ENCODE results near the gene PALS2.
A peak's percentile ranks its signal among the peaks of the same experiment; 100 is the strongest.

PALS2 gene

DNA sequence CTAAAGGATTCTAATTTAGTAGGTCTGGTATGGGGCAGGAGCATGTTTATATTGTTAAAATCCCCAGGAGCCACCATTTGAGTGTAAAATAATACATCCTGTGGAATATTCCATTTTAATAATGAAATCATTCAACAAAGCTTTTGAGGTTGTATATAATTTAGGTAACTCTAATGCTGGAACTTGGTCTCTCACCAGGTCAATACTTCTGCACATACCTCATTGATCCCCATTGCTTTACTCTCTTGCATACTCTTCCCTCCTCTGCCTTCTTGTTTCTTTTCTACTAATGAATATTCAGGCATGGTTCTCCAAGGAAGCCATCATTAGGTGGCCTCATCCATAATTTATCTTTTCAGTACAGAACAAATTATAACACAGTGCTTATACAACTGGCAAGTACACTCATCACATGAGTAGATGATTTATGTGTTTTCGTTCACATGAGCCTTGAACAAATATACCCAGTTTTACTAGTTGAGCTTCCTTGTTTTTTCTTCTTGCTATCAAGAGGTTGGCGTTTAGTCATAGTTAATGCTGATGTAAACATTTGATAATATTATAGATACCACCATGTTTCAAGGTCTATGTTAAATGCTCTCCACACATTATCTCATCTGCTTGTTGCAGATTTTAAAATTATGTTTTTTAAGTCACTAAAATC is 7.2 kb downstream of the PALS2 start:
- H3K4me3 ChIP-seq (ENCODE audit: low read depth, low read length), result no peak overlapping the region
- no peak for DNase-seq (ENCODE audit: low read depth)

GRCh38 chr7:24582166-24582565 is 8.9 kb downstream of the PALS2 start:
- H3K4me3 ChIP-seq (ENCODE audit: low read depth, low read length), result no peak overlapping the region
- DNase-seq (ENCODE audit: low read depth), result no peak

GRCh38 chr7:24587853-24588252 is 14.6 kb downstream of the PALS2 start:
- DNase-seq (ENCODE audit: low read depth), result no peak
- H3K4me3 ChIP-seq (ENCODE audit: low read depth, low read length), result no peak overlapping the region

DNA sequence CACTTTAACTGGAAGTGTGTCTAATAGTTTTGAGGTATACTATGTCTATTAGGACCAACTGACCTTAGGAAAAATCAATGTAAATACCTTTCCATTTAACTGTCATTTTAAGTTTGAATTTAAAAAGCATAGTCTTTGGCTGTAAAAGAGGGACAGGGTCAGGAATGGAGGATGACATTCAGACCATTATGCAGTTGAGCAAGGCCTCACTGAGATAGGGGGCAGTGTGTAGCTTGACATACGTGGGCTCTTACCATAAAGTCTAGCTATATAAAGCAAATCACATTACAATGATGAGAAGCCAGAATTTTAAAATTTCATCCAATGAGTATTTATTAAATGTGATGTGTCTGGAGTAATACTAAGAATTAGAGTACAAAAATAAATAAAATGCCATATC is 17.9 kb downstream of the PALS2 start:
- H3K4me3 ChIP-seq (ENCODE audit: low read depth, low read length), result no peak overlapping the region
- no peak for DNase-seq (ENCODE audit: low read depth)

- H3K4me3 ChIP-seq (ENCODE audit: low read depth, low read length), result no peak overlapping the region
- DNase-seq (ENCODE audit: low read depth), result no peak
These were observed 22.6 kb downstream of the PALS2 start for GRCh38 chr7:24595671-24596418.

DNA sequence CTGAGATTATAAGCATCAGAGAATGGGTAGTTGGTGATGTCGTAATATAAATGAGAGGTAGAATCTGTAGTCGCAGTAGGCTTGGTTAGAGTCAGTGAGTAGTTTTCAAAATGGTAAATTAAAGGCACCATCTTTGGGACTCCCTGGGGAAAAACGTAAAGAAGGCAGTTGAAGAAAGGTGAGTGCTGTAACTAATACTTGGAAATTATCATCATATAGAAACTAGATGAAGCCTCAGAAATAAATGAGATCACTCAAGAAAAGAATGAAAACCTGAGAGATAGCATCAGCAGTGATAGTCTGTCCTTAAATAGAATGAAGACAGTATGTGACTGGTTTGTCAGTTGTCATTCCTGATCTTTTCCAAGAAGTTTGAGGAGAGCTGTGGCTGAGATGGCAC is 23.8 kb downstream of the PALS2 start:
- H3K4me3 ChIP-seq (ENCODE audit: low read depth, low read length), result no peak overlapping the region
- DNase-seq (ENCODE audit: low read depth), result no peak

DNA sequence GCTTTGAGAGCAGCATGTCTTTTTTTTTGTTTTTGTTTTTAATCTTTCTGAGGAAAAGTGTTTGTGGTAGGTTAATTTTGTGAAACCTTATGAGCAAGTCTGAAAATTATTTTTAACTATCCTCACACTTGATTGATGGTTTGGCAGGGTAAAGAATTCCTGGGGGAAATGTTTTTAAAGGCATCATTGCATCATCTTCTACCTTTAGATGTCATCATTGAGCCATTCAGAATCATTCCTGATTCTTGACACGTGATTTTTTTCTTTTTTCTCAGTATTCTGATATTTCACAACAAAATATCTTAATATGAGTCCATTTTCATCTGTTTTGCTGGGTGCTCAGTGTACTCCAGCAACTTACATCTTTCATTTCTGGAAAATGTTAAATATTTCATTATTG is 28.3 kb downstream of the PALS2 start:
- peak; percentile 4 for DNase-seq (ENCODE audit: low read depth)
- H3K4me3 ChIP-seq (ENCODE audit: low read depth, low read length), result no peak overlapping the region

DNA sequence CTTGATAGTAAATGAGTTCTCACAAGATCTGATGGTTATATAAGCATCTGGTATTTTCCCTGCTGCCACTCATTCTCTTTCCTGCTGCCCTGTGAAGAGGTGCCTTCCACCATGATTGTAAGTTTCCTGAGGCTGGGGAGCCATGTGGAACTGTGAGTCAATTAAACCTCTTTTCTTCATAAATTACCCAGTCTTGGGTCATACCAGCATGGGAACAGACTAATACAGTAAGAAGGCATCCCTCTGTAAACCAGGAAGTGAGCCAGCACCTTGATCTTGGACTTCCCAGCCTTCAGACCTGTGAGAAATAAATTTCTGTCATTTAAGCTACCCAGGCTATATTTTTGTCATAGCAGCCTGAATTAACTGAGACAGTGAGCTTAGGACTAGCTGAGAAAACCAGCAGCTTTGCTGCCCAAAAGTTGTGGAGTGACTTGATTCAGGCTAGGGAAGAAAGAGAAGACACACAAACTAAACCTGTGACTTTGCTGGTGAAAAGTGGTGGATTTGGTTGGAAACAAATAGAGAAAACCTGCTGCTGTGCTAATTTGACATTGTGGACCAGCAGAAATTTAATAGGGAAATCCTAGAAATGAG is 29.7 kb downstream of the PALS2 start:
- DNase-seq (ENCODE audit: low read depth), result no peak
- H3K4me3 ChIP-seq (ENCODE audit: low read depth, low read length), result no peak overlapping the region

DNA sequence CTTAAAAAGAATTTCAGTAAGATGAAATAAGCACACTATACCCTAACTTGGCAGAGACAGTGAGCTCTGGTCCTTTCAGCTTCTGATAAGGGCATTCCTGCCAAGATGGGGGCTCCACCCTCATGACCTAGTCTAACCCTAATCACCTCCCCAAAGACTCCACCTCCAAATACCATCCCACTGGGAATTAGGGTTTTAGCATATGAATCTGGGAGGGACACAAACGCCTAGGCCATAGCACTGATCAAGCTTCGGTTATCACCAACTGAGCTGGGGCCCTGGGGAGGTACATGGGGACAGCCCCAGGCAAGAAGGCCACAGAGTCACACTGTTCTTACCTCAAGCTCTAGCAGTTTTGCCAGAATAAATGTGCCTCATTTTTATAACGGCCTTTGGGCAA is 31.4 kb downstream of the PALS2 start:
- no peak overlapping the region for H3K4me3 ChIP-seq (ENCODE audit: low read depth, low read length)
- DNase-seq (ENCODE audit: low read depth), result no peak

DNA sequence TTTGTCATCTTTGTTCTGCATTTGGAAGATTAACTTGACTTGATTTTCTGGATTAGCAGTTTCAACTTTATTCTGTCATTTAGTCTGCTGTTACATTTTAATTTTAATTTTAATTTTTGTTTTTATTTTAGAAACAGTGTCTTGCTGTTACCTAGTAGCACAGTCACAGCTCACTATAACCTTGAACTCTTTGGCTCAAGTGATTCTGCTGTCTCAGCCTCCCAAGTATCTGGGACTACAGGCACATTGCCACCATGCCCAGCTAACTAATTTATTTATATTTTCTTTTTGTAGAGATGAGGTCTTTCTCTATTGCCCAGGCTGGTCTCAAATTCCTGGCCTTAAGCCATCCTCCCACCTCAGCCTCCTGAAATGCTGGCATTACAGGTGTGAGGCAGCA is 35.3 kb downstream of the PALS2 start:
- DNase-seq (ENCODE audit: low read depth), result no peak
- H3K4me3 ChIP-seq (ENCODE audit: low read depth, low read length), result no peak overlapping the region

GRCh38 chr7:24609059-24609458 is 35.8 kb downstream of the PALS2 start:
- H3K4me3 ChIP-seq (ENCODE audit: low read depth, low read length), result no peak overlapping the region
- no peak for DNase-seq (ENCODE audit: low read depth)

- no peak overlapping the region for H3K4me3 ChIP-seq (ENCODE audit: low read depth, low read length)
- no peak for DNase-seq (ENCODE audit: low read depth)
These were observed 36.3 kb downstream of the PALS2 start for GRCh38 chr7:24609570-24609969.

DNA sequence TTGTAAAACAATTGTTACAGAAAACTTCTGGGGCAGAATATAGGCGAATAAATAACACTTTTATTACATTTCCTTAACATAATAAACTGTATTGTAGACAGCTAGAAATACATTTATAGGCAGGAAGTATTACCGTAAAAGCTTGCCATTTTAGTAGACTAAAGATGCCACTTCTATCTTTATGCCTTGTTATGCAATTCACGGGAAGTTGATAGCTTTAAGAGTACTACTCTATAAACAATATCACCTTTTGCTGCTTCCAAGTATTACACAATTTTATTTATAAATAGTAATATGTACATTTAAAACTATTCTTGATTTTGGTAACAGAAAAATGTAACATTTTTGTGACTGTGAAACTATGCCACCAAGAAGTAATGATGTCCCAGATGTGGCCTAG is 37.9 kb downstream of the PALS2 start:
- DNase-seq (ENCODE audit: low read depth), result no peak
- no peak overlapping the region for H3K4me3 ChIP-seq (ENCODE audit: low read depth, low read length)

DNA sequence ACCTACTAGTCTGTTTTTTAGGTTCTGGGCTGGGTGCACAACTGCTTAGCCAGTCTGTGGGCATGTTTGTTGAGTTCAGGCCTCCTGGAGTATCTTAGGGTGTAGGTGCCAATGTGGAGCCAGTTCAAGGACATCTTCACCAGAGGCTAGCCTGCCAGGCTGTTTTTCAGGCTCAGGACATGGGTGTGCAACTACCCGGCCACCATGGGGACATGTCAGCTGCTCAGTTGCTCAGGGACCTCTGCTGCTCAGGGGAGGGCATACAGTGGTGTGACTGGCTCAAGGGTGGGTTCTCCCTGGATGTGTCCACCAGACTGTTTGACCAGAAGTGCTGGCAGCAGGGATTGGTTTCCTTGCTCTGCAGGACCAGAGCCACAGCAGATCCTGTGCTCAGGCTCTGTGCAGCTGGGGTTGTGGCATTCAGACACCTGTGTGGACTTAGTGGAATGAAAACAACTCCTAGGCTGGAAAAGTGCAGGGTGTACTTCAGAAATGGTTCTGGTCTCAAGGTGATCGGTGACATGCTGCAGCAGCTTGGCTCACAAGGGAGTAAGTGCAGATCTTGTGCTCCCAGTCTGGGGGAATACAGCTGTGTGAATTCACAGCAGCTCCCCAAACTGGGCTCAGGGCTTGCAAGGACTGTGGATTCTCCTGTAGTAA is 44.8 kb downstream of the PALS2 start:
- no peak for DNase-seq (ENCODE audit: low read depth)
- no peak overlapping the region for H3K4me3 ChIP-seq (ENCODE audit: low read depth, low read length)

- DNase-seq (ENCODE audit: low read depth), result no peak
- no peak overlapping the region for H3K4me3 ChIP-seq (ENCODE audit: low read depth, low read length)
These were observed 46.7 kb downstream of the PALS2 start for GRCh38 chr7:24619978-24620377.

- no peak overlapping the region for H3K4me3 ChIP-seq (ENCODE audit: low read depth, low read length)
- no peak for DNase-seq (ENCODE audit: low read depth)
These were observed 49.5 kb downstream of the PALS2 start for GRCh38 chr7:24622646-24623182.

Measured in skeletal muscle cell (primary cell).